HEK293T (cell line): ENCODE measurements around the gene NOL12.

Source experiments
- CTCF ChIA-PET: fragments of 350-600 bp; formaldehyde crosslinking; extraction: SDS; loops from one replicate; lab custom pipeline; 2021; ENCODE audit warnings: antibody characterized with exemption, inconsistent platforms; lab: Yijun Ruan, JAX
- POLR2A ChIA-PET: fragments of 350-600 bp; formaldehyde crosslinking; extraction: SDS; loops from one replicate; lab custom pipeline; 2020; ENCODE audit warnings: antibody characterized with exemption, inconsistent platforms; lab: Yijun Ruan, JAX
- DNase-seq: peaks from one replicate; pipeline ENCODE4 v3.0.0; 2012; ENCODE audit warnings: mixed read lengths; ENCODE audit errors: extremely low spot score
- ARNT ChIP-seq: fragments of 450-650 bp; IDR thresholded peaks from 2 replicates; pipeline ENCODE4 v1.6.1; 2017; ENCODE audit warnings: mild to moderate bottlenecking
- BHLHE40 ChIP-seq: fragments of 450-650 bp; IDR thresholded peaks from 2 replicates; pipeline ENCODE4 v1.6.1; 2016; ENCODE audit warnings: mild to moderate bottlenecking, moderate library complexity, borderline replicate concordance
- CTBP1 ChIP-seq: fragments of 450-650 bp; IDR thresholded peaks from 2 replicates; pipeline ENCODE4 v1.6.1; 2016; ENCODE audit warnings: borderline replicate concordance
- ELF4 ChIP-seq: fragments of 450-650 bp; IDR thresholded peaks from 2 replicates; pipeline ENCODE4 v1.6.1; 2017; ENCODE audit warnings: antibody characterized with exemption
- FOXA1 ChIP-seq: fragments of 450-650 bp; IDR thresholded peaks from 2 replicates; pipeline ENCODE4 v1.6.1; 2016; ENCODE audit warnings: mild to moderate bottlenecking
- FOXK2 ChIP-seq: fragments of 450-650 bp; IDR thresholded peaks from 2 replicates; pipeline ENCODE4 v1.6.1; 2016; ENCODE audit warnings: mild to moderate bottlenecking
- FOXM1 ChIP-seq: fragments of 450-650 bp; IDR thresholded peaks from 2 replicates; pipeline ENCODE4 v1.6.1; 2017; ENCODE audit warnings: mild to moderate bottlenecking, borderline replicate concordance
- HDGF ChIP-seq: fragments of 450-650 bp; IDR thresholded peaks from 2 replicates; pipeline ENCODE4 v1.6.1; 2017; ENCODE audit warnings: antibody characterized with exemption, borderline replicate concordance
- L3MBTL2 ChIP-seq: fragments of 450-650 bp; conservative IDR thresholded peaks from 2 replicates; pipeline ENCODE4 v1.6.1; 2016; ENCODE audit warnings: mild to moderate bottlenecking
- LEF1 ChIP-seq: fragments of 450-650 bp; IDR thresholded peaks from 2 replicates; pipeline ENCODE4 v1.6.1; 2017; ENCODE audit warnings: mild to moderate bottlenecking, borderline replicate concordance
- NFRKB ChIP-seq: fragments of 450-650 bp; IDR thresholded peaks from 2 replicates; pipeline ENCODE4 v1.6.1; 2016; ENCODE audit warnings: mild to moderate bottlenecking, moderate library complexity
- SP1 ChIP-seq: fragments of 450-650 bp; IDR thresholded peaks from 2 replicates; pipeline ENCODE4 v1.6.1; 2017
- SUZ12 ChIP-seq: fragments of 450-650 bp; IDR thresholded peaks from 2 replicates; pipeline ENCODE4 v1.6.1; 2016; ENCODE audit warnings: mild to moderate bottlenecking
- TARDBP ChIP-seq: fragments of 450-650 bp; IDR thresholded peaks from 2 replicates; pipeline ENCODE4 v1.6.1; 2016
- ZNF384 ChIP-seq: fragments of 450-650 bp; IDR thresholded peaks from 2 replicates; pipeline ENCODE4 v1.6.1; 2016
- TF ChIP-seq, protein P1 (sequence below): fragments of 450-650 bp; IDR thresholded peaks from 2 replicates; pipeline ENCODE4 v1.6.1; 2016

The NOL12 gene

DNA sequence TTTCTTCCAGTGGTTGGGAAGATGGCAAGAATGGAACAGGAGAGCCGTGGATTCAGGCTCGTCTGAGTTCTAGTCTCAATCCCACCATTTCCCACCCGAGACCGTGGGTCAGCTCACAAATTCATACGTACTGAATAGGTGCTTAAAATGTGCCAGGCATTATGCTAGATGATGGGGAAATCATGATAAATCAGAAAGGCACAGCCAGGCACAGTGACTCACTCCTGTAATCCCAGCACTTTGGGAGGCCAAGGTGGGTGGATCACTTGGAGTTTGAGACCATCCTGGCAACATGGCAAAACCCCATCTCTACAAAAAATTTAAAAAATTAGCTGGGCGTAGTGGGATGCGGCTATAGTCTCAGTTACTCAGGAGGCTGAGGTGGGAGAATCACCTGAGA, 17.8 kb downstream of the NOL12 start:
- CTCF ChIA-PET = no interaction called here
- TF ChIP-seq FOXA1 (no peak), SUZ12 (no peak), FOXK2 (no peak), CTBP1 (no peak), ZNF384 (no peak), LEF1 (no peak), HDGF (no peak)
- no peak for DNase-seq
- POLR2A ChIA-PET = no interaction called here

DNA sequence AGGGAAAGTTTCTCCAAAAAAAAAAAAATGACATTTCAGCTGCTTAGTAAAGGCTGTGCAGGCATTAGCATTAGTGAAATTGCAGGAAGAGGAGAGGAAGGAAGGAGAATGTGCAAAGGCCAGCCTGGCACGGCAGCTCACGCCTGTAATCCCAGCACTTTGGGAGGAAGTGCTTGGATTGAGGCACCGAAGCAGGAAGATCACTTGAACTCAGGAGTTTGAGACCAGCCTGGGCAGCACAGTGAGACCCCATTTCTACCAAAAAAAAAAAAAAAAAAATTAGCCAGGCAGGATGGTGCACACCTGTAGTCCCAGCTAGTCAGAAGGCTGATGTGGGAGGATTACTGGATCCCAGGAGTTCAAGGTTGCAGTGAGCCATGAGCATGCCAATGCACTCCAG, 18.5 kb downstream of the NOL12 start:
- POLR2A ChIA-PET = no interaction called here
- CTCF ChIA-PET = interaction anchor here (0.7 kb wide), 1 partner anchor 10 kb away, joined by 3 read pairs; no protein-coding TSS in a partner anchor

DNA sequence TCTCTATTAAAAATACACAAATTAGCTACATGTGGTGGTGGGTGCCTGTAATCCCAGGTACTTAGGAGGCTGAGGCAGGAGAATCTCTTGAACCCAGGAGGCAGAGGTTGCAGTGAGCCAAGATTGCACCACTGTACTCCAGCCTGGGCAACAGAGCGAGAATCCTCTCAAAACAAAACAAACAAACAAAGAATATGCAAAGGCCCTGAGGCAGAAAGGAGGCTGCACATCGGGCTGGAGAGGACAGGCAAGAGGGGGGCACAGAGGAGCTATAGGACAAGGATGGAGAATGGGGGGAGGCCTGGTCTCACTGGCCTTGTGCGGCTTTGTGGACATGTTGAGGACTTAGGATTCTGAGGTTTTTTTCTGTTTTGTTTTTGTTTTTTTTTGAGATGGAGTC, 19.1 kb downstream of the NOL12 start:
- TF ChIP-seq SUZ12 = no peak
- TF ChIP-seq, protein P1, sequence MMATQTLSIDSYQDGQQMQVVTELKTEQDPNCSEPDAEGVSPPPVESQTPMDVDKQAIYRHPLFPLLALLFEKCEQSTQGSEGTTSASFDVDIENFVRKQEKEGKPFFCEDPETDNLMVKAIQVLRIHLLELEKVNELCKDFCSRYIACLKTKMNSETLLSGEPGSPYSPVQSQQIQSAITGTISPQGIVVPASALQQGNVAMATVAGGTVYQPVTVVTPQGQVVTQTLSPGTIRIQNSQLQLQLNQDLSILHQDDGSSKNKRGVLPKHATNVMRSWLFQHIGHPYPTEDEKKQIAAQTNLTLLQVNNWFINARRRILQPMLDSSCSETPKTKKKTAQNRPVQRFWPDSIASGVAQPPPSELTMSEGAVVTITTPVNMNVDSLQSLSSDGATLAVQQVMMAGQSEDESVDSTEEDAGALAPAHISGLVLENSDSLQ = no peak
- TF ChIP-seq ELF4 = no peak
- TF ChIP-seq SP1 = no peak
- TF ChIP-seq LEF1 = no peak
- TF ChIP-seq TARDBP = no peak
- TF ChIP-seq HDGF = no peak
- TF ChIP-seq ARNT = no peak
- no peak for TF ChIP-seq FOXM1
- TF ChIP-seq NFRKB = no peak
- no peak for TF ChIP-seq ZNF384
- TF ChIP-seq FOXA1 = no peak
- TF ChIP-seq CTBP1 = no peak
- TF ChIP-seq FOXK2 = no peak
- TF ChIP-seq BHLHE40 = no peak
- no peak for TF ChIP-seq L3MBTL2
- CTCF ChIA-PET = interaction anchor here (0.7 kb wide), 1 partner anchor 10 kb away, joined by 3 read pairs; no protein-coding TSS in a partner anchor
- no peak for DNase-seq
- POLR2A ChIA-PET = no interaction called here

More for the DNA sequence above, 18.5 kb downstream of the NOL12 start:
- no peak for DNase-seq
- TF ChIP-seq L3MBTL2 (no peak), ZNF384 (0 out of 2 replicates have a peak, but pooled peaks have one; percentile 20), HDGF (no peak)

DNA sequence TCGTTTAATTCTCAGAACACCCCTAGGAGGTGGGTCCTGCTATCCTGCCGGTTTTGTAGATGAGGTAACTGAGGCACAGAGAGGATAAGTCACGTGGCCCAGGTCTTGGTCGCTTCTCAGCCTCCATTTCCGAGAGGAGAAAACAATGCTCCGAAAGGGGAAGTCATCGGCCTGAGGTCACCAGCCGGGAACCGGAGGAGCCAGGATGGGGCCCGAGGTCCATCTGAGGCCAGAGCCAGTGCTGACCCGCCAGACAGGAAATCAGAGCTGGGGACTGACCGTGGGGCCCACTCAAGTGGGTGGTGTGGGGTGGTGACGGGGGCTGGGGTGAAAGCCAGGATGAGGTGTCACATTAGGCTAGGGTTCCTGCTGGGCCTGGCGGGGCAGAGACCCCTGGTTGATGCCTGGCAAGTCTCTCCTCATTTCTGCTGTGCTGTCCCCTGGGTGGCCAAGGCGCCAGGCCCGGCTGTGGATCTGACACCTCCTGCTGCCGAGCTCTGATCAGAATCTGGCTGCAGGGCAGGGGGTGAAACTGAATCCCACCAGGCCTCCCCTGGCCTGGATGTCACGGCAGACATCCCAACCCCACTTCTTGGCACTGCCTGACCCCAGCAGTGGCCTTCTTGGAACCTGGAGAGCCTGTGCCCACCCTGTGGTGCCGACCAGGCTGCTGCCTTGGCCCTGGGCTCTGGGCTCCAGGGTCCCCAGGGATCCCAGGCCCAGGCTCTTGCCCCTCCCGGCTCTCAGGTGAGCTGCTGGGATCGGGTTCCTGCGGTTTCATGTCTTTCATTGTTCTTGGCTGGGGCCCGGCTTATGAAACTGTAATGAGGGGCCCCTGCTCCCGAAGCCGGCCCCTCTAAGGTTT, 22.7 kb downstream of the NOL12 start:
- DNase-seq = no peak
- CTCF ChIA-PET = interaction anchor here (0.6 kb wide), 1 partner anchor 65 kb away, joined by 3 read pairs; no protein-coding TSS in a partner anchor
- POLR2A ChIA-PET = no interaction called here

DNA sequence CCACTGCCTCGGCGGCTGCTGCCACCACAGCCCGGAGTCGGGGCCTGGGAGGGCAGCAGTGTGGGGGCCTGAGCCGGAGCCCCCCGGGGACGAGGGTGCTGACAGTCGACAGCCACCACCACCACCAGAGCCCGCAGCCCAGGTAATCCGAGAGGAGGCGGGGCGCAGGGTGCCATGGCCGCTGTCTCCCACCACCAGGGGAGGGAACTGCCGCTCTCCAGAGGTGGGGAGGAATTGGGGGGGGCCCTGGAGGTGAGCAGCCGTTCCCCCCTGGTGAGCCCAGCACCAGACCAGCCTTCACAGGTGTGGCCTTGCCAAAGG, 23.3 kb downstream of the NOL12 start:
- TF ChIP-seq HDGF (no peak), BHLHE40 (no peak), NFRKB (no peak), L3MBTL2 (no peak), FOXM1 (no peak), SUZ12 (no peak), CTBP1 (no peak), SP1 (no peak), ARNT (no peak), FOXA1 (no peak)
- TF ChIP-seq, protein P1 = no peak
- no peak for DNase-seq
- ChIA-PET CTCF (no interaction called here), POLR2A (no interaction called here)

More for the DNA sequence above, 22.7 kb downstream of the NOL12 start:
- TF ChIP-seq L3MBTL2 = no peak
- TF ChIP-seq SP1 = no peak
- TF ChIP-seq ELF4 = no peak
- TF ChIP-seq NFRKB = no peak
- no peak for TF ChIP-seq LEF1
- no peak for TF ChIP-seq FOXK2
- no peak for TF ChIP-seq FOXM1
- TF ChIP-seq TARDBP = no peak
- TF ChIP-seq HDGF = no peak
- no peak for TF ChIP-seq BHLHE40
- TF ChIP-seq, protein P1 = no peak

DNA sequence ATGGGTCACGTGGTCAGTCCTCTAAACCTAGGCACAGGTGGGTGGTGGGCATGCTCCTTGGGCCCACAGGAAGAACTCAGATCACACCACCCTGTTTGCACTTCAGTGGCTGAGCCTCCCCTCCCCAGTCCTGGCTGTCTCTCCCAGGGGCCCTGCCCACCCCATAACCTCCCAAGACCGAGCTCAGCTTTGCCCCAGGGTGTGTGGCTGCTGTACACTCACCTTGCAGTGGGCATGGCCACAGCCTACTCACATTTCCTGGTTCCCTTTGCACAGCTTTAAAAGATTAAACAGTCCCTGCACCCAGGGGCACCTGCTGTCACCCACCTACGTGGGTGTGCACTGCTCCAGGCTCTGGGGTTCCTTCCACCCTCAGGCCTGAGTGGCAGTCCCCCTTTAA, 24.5 kb downstream of the NOL12 start:
- POLR2A ChIA-PET = no interaction called here
- TF ChIP-seq ELF4 (no peak), ZNF384 (no peak), FOXM1 (no peak), LEF1 (no peak), SP1 (no peak), ARNT (no peak), FOXA1 (no peak), SUZ12 (no peak), TARDBP (no peak)
- CTCF ChIA-PET = no interaction called here
- DNase-seq = no peak
